ENCODE measurements around the gene OSBPL6.
"Not testable (repeated sequence)": the region's sequence is repeated elsewhere in the genome, so short reads cannot be mapped to it uniquely, and the experiment has no call there.

The OSBPL6 gene

DNA sequence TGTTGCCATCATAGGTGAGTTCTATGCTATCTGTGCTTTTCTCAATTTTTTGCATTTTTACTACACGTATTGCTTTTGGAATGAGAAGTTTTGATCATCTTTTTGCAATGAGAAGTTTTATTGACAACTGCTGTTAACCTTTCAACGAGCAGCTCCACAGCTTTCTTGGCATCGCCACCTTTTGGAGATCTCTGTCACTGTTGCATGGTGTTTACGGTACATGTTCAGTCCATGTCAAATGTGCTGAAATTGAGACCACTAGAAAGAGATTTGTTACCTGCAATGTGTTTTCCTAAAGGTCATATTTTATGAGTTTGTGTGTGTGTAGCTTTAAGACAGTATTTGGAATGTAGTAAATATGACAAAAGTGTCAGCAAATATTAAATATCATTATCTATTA is 120.8 kb downstream of the OSBPL6 start:
- DNase-seq, result no peak

DNA sequence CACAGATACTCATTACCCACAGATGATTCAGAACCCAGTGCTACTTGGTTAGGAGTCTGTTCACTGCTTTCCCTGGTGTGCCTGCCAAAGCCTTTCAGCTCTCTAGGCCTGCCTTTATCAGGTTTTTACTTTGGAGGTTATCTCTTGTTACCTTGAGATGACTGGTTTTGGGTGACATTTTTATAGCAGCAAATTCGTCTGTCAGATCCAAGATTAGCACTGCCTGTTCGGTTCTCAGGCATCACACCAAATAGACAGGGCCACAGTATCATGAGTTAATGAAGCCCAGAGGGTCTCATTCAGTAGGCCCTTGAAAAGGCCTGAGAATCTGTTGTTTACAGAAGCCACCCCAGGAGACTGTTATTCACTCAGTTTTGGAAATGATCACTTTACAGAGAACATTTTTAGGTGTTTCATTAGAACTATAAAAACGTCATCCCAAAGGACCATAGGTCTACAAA is 121.2 kb downstream of the OSBPL6 start:
- no peak for DNase-seq

- no peak for DNase-seq
Observed at GRCh38 chr2:178317811-178318210, 123.5 kb downstream of the OSBPL6 start.

DNA sequence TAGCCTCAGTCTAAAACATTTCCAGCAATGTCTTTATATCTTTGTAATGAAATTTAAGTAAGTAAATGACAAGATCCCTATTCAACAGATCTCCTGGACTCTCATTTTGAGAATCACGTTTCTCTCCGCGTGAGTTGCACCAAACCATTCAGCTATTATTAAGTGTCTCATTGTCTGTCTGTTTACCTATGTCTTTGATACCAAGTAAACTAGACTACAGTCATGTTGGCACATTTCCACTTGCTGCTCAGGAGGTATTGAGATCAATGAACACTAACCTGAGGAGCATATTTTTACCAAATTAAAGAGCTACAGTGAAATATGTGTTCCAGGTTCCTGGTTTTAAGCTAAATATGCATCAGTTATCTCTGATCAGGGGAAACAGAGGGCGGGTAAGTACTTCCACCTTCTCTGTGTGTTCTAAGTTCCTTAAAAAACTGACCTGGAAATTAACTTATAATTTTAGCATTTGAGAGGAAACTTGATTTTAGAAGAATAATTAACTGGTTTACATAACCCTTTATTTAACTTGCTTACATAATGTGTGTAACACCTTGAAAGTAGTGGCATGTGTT is 125.8 kb downstream of the OSBPL6 start:
- no peak for DNase-seq

GRCh38 chr2:178322068-178322467 is 127.8 kb downstream of the OSBPL6 start:
- DNase-seq, result no peak

- DNase-seq, result not testable (repeated sequence)
Observed at GRCh38 chr2:178323331-178323730, 129.0 kb downstream of the OSBPL6 start.

- no peak for DNase-seq
Observed at GRCh38 chr2:178324077-178324476, 129.8 kb downstream of the OSBPL6 start.

GRCh38 chr2:178325268-178325667 is 131.0 kb downstream of the OSBPL6 start:
- no peak for DNase-seq

GRCh38 chr2:178327516-178327915 is 133.2 kb downstream of the OSBPL6 start:
- DNase-seq, result no peak

GRCh38 chr2:178328037-178328436 is 133.7 kb downstream of the OSBPL6 start:
- DNase-seq, result no peak

DNA sequence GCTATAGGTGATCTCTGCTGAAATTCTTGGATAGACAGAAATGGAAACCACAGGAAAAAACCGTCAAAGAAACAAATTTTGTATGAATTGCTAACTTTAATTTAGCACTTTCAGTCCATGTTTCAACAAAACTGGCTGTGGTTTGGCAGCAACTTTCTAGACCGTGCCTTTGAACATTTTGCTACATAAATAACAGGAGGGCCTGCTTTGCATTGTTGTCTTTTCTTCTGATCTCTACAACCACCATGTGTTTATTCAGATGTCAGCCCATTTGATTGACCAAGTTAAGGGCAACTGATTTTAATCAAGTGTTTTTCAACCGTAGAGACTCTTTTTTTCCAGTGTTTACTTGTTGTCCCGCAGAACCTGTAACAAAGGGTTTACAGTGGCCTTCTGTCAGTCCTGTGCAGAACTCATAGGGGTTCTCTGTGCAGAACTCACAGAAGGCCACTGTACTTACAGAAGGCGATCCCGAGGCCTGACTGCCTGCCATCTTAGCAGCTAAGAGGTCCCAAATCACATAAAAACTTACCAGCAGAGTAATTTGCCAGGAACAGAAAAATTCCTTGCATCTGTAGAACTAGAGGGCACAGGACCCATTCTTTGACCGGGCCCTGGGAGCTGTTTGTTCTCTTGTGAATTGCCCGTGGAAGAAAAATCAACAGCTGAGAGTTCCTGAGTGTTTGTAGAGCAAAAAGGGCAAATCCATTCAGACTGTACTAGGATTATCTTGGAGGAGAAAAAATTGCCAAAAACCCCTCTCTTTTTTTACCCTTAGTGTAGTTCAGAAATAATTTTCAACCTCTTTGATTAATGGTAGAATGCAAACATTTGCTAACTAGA is 136.1 kb downstream of the OSBPL6 start:
- no peak for DNase-seq

GRCh38 chr2:178331474-178332432 is 137.4 kb downstream of the OSBPL6 start:
- DNase-seq, result no peak

DNA sequence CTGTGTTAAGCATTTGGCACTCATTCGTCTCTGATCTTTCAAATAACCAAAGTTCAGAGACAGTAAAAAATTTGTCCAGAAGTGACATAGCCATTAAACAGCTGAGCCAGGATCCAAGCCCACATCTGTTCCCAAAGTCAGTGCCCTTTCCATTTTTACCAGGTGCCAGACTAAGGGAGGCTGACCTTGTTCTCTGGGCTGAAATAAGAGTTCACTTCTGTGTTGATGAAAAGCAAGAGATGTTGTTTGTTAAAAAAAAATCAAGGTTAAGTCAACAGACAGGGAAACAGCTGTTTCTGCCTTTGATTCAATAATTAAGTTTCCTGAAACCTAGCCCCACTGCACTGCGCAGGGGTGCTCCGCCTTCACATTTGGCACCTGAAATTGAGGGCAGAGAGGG is 139.5 kb downstream of the OSBPL6 start:
- no peak for DNase-seq

GRCh38 chr2:178335230-178335629 is 140.9 kb downstream of the OSBPL6 start:
- DNase-seq, result no peak

GRCh38 chr2:178344121-178344520 is 149.8 kb downstream of the OSBPL6 start:
- no peak for DNase-seq

- DNase-seq, result no peak
Observed at GRCh38 chr2:178345951-178346350, 151.6 kb downstream of the OSBPL6 start.

GRCh38 chr2:178350051-178350450 is 155.7 kb downstream of the OSBPL6 start:
- no peak for DNase-seq

- DNase-seq, result not testable (repeated sequence)
Observed at GRCh38 chr2:178357704-178358103, 163.4 kb downstream of the OSBPL6 start.

GRCh38 chr2:178359192-178359912 is 165.0 kb downstream of the OSBPL6 start:
- DNase-seq, result no peak

- DNase-seq, result no peak
Observed at GRCh38 chr2:178361588-178361987, 167.3 kb downstream of the OSBPL6 start.

DNA sequence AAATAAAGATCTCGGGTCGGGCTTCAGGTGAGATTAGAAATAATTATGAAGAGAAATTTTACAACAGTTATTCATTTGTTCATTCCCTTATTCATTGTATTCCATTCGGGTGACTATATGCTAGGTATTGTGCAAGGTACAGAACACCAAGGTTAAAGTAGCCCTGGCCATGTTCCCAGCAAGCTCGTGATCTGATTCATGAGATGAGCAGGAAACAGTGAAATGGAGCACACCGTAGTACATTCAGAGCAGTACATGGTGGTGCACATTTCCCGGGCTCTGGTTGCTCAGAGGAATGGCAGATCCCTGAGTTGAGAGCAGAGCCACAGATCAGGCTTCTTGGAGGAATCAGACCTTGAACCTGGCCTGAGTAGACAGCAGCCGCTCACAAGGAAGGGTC is 168.9 kb downstream of the OSBPL6 start:
- no peak for DNase-seq

DNA sequence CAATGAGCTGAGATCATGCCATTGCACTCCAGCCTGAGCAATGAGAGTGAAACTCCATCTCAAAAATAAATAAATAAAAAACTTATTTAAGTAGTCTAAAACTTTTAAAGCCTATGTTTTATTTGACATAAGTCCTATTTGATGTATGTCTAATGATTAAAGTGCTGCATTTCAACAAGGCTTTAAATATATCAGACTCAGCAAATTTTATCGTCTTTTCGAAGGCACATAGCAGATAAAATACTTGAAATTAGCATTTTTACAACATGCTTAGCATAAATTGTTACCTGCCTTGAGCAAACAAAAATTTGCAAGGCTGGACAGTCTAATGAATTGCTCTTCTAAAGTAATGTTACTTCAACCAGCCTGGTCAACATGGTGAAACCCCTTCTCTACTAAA is 170.8 kb downstream of the OSBPL6 start:
- no peak for DNase-seq

DNA sequence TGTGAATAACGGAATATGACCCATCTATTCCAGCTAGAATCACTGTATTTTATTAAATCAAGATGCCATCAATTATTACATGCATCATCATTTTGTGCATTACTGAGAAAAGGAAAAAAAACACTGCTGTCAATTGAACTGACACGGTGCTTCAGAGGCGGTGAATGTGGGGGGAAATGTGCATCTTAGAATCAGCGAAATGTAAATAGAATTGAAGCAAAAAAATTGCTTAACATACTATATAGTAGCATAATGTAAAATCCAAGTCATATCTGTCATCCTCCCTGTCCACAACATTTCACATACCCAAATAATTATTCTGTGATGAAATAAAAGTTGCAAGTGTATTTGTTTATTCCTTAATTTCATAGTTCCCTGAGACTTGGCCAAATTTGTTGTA is 172.1 kb downstream of the OSBPL6 start:
- no peak for DNase-seq
